HG02610 (cell line): ENCODE data around the gene MT2A.
A peak's percentile ranks its signal among the peaks of the same experiment; 100 is the strongest.
"Not testable (repeated sequence)": the region's sequence is repeated elsewhere in the genome, so short reads cannot be mapped to it uniquely, and the experiment has no call there.

ENCODE experiments used
- ATAC-seq: cut with Tn5 transposase; IDR thresholded peaks from one replicate; pipeline ENCODE4 v1.9.1; 2021; ENCODE audit warnings: mild to moderate bottlenecking, moderate library complexity; ENCODE audit not compliant: unreplicated experiment

MT2A gene

DNA sequence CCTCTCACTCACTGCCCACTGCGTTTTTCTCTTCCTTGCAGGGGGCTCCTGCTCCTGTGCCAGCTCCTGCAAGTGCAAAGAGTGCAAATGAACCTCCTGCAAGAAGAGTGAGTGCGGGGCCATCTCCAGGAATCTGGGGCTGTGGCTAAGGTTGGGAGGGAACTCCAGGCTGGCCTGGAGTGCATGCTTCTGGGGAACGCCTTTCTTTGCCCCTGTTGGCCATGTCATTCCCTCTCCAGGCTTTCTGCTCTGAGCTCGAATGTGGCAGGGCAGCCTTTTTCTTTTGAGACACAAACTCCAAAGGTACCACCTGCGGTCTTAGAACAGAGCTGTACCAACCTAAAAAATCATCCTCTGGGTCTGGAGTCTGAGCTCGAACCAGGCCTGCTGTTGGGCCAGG, 9.8 kb downstream of the MT2A start:
- no peak for ATAC-seq

GRCh38 chr16:56620339-56620897, 12.0 kb downstream of the MT2A start:
- ATAC-seq: no peak

- not testable (repeated sequence) for ATAC-seq
These were observed 13.5 kb downstream of the MT2A start for GRCh38 chr16:56621665-56622445.

- ATAC-seq: not testable (repeated sequence)
These were observed 14.8 kb downstream of the MT2A start for GRCh38 chr16:56623184-56623583.

GRCh38 chr16:56623637-56624036, 15.3 kb downstream of the MT2A start:
- no peak for ATAC-seq

DNA sequence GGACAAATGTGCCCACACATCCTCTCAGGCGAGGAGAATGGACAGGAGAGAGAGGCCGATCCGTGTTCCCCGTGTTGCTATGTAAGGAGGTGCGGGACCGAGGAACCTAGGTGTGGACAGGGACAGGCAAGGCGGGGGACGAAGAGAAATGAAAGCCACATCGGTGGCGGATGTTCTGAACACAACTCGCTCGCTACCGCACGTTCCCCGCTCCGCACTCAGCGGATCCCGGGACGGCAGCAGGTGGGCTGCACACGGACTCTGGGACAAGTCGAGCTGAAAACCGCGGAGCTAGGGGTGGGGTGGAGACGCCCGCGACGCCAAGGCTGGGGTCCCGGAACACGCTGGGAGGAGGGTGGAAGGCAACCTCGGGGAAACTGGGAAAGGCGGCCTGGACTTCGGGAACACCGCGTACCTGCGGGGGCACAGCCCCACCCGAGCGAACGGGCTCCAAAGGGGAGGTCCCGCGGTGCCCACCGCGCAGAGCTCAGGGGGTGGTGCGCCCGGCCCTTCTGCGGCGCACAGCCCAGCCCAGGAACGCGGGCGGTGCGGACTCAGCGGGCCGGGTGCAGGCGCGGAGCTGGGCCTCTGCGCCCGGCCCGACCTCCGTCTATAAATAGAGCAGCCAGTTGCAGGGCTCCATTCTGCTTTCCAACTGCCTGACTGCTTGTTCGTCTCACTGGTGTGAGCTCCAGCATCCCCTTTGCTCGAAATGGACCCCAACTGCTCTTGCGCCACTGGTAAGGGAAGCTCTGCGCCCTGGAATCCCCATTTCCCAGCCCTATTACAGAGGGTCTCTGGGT, 17.0 kb downstream of the MT2A start, which contains the start of gene MT1E:
MT1E (plus strand) TSS at position 642 of the 803 bp plus-strand sequence; CDS start at position 713, 71 bp downstream.
- ATAC-seq: peak; percentile 38

GRCh38 chr16:56625943-56626654, 17.7 kb downstream of the MT2A start:
- no peak for ATAC-seq

GRCh38 chr16:56626685-56627084, 18.3 kb downstream of the MT2A start:
- ATAC-seq: no peak

GRCh38 chr16:56628486-56629350, 20.3 kb downstream of the MT2A start:
- no peak for ATAC-seq

DNA sequence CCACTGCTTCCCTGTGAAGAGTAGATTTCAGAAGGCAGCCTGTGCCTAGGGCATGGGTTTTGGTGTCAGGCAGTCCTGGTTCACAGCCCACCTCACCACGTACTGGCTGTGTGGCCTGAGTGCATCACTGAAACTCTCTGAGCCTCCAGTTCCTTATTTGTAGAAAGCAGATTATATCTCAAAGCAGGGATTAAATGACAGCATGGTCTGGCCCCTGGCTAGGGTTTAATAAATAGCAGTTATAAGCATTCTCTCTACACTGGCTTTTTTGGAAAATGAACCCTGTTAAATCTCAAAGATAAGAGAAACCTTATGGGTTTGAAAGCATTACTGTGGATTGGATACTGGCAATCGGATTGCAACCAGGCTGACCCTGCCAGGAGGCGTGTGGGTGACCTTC, 21.1 kb downstream of the MT2A start:
- ATAC-seq: no peak

DNA sequence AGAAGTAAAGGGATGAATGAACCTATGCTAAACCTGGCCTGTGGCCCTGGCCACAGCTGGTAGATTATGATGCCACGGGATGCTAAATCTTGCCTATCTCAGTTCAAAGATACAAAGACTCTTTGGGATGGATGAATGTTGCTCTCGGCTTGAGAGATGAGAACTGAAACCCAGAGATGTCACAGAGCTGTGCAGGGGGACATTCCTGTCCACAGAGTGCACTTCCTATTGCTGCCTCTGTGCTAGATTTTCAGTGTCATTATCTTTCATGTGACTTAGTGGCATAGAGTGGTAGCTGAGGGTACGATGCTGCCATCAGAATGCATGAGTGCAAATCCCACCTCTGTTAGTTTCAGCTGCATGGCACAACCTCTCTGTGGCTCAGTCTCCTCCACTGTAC, 21.8 kb downstream of the MT2A start:
- peak; percentile 89 for ATAC-seq

DNA sequence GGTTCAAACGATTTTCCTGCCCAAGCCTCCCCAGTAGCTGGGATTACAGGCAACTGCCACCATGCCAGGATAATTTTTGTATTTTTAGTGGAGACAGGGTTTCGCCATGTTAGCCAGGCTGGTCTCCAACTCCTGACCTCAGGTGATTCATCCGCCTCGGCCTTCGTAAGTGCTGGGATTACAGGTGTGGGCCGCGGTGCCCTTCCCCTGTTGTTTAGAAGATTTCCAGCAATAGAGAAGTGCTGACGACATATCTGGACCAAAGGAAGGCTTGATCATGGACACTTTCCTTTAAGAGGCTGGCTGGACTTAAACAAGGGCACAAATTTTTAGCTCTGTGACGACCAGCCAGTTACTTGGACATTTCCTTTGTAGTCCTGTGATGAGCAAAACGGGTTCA, 22.8 kb downstream of the MT2A start:
- ATAC-seq: no peak

DNA sequence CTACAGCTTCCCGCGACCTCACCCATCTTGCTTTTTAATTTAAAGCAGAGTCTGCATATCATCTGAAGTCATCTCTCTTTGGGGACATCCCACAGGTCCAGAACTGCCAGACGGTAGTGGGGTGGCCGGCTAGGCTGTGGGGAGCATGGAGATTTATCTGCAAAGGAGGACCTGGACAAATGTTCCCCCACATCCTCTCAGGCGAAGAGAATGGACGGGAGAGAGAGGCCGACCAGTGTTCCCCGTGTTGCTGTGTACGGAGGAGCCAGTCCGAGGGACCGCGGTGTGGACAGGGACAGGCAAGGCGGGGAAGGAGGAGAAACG, 23.4 kb downstream of the MT2A start:
- no peak for ATAC-seq

GRCh38 chr16:56632156-56632847, 23.9 kb downstream of the MT2A start, which contains the start of gene MT1M:
Gene MT1M (plus strand): TSS chr16:56632659. CDS start chr16:56632732, 73 bp downstream.
- no peak for ATAC-seq

DNA sequence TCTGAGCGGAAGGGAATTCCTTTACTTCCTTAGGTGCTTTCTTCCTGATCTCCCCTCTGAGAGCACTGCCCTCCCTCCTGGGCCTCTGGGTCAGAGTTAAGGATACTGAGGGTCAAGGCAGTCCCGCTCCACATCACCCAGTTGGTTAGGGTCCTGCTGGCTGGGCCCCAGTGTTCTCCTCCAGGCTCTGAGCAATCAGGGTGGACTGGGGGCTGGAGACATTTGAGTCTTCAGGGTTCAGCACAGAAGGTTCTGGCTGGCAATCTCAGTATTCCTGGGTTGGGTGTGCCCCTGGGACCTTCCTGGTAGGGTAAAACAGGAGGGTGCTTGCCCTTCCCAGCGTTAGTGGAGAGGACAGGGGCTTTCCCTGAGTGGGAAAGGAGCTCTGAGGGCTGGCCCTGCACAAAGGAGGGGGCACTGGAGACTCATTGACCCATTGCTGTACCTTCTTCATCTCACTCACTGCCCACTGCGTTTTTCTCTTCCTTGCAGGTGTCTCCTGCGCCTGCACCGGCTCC, 24.5 kb downstream of the MT2A start:
- ATAC-seq: no peak

- ATAC-seq: no peak
These were observed 25.2 kb downstream of the MT2A start for GRCh38 chr16:56633535-56633934.

GRCh38 chr16:56634715-56635440, 26.5 kb downstream of the MT2A start:
- ATAC-seq: no peak

GRCh38 chr16:56635441-56635967, 27.1 kb downstream of the MT2A start:
- no peak for ATAC-seq
